ENCODE measurements around the gene PCGF5.
"Not testable (repeated sequence)": the region's sequence is repeated elsewhere in the genome, so short reads cannot be mapped to it uniquely, and the experiment has no call there.

The PCGF5 gene

GRCh38 chr10:91299999-91300575, 79.6 kb downstream of the PCGF5 start:
- Mint-ChIP-seq H3K27ac (no peak overlapping the region), H3K4me1 (peaks cover 12% of the 10 kb centered on the region), H3K27me3 (ENCODE audit: low read depth, poor library complexity) (no peaks in the 10 kb centered on the region), H3K4me3 (no peak overlapping the region), H3K36me3 (ENCODE audit: low read depth) (no peaks in the 10 kb centered on the region), H3K9me3 (no peaks in the 10 kb centered on the region)
- no peak for DNase-seq
- no peak for TF ChIP-seq CTCF (IDR thresholded peaks at IDR 0.05)

- not testable (repeated sequence) for DNase-seq; H3K27ac Mint-ChIP-seq; H3K36me3 Mint-ChIP-seq (ENCODE audit: low read depth); H3K4me3 Mint-ChIP-seq; H3K4me1 Mint-ChIP-seq; H3K9me3 Mint-ChIP-seq; H3K27me3 Mint-ChIP-seq (ENCODE audit: low read depth, poor library complexity)
These were observed 82.5 kb downstream of the PCGF5 start for GRCh38 chr10:91302946-91303345.

GRCh38 chr10:91305979-91306378, 85.5 kb downstream of the PCGF5 start:
- not testable (repeated sequence) for H3K9me3 Mint-ChIP-seq; H3K27me3 Mint-ChIP-seq (ENCODE audit: low read depth, poor library complexity); H3K27ac Mint-ChIP-seq; H3K4me1 Mint-ChIP-seq; H3K4me3 Mint-ChIP-seq; H3K36me3 Mint-ChIP-seq (ENCODE audit: low read depth); DNase-seq

GRCh38 chr10:91307489-91307888, 87.0 kb downstream of the PCGF5 start:
- H3K4me3 Mint-ChIP-seq: no peak overlapping the region
- no peaks in the 10 kb centered on the region for H3K4me1 Mint-ChIP-seq
- no peak for TF ChIP-seq CTCF (IDR thresholded peaks at IDR 0.05)
- no peak for DNase-seq
- no peaks in the 10 kb centered on the region for H3K9me3 Mint-ChIP-seq
- no peak overlapping the region for H3K27ac Mint-ChIP-seq
- H3K36me3 Mint-ChIP-seq (ENCODE audit: low read depth): no peaks in the 10 kb centered on the region
- H3K27me3 Mint-ChIP-seq (ENCODE audit: low read depth, poor library complexity): no peaks in the 10 kb centered on the region

- H3K4me1 Mint-ChIP-seq: peaks cover 12% of the 10 kb centered on the region
- no peaks in the 10 kb centered on the region for H3K27me3 Mint-ChIP-seq (ENCODE audit: low read depth, poor library complexity)
- TF ChIP-seq CTCF (IDR thresholded peaks at IDR 0.05): no peak
- H3K9me3 Mint-ChIP-seq: no peaks in the 10 kb centered on the region
- no peak overlapping the region for H3K27ac Mint-ChIP-seq
- no peak overlapping the region for H3K4me3 Mint-ChIP-seq
- DNase-seq: no peak
- H3K36me3 Mint-ChIP-seq (ENCODE audit: low read depth): no peaks in the 10 kb centered on the region
These were observed 89.2 kb downstream of the PCGF5 start for GRCh38 chr10:91309711-91310110.

GRCh38 chr10:91311601-91312381, 91.3 kb downstream of the PCGF5 start:
- Mint-ChIP-seq H3K9me3 (no peaks in the 10 kb centered on the region), H3K27me3 (ENCODE audit: low read depth, poor library complexity) (no peaks in the 10 kb centered on the region), H3K27ac (no peak overlapping the region), H3K4me3 (no peak overlapping the region), H3K36me3 (ENCODE audit: low read depth) (no peaks in the 10 kb centered on the region), H3K4me1 (peaks cover 12% of the 10 kb centered on the region)
- DNase-seq: no peak
- TF ChIP-seq CTCF (IDR thresholded peaks at IDR 0.05): no peak

- H3K4me1 Mint-ChIP-seq: peaks cover 12% of the 10 kb centered on the region
- no peak for DNase-seq
- H3K9me3 Mint-ChIP-seq: no peaks in the 10 kb centered on the region
- no peak for TF ChIP-seq CTCF (IDR thresholded peaks at IDR 0.05)
- H3K27ac Mint-ChIP-seq: no peak overlapping the region
- H3K27me3 Mint-ChIP-seq (ENCODE audit: low read depth, poor library complexity): no peaks in the 10 kb centered on the region
- H3K4me3 Mint-ChIP-seq: no peak overlapping the region
- H3K36me3 Mint-ChIP-seq (ENCODE audit: low read depth): no peaks in the 10 kb centered on the region
These were observed 91.9 kb downstream of the PCGF5 start for GRCh38 chr10:91312382-91312733.
